Activated CD4-positive, alpha-beta T cell treated with anti-CD3 and anti-CD28 coated beads for 36 hours (primary cell): ENCODE data around the gene SOX18. TPM values are rescaled to one million over a fixed set of nuclear protein-coding genes. Genes with fewer than 3 reads are reported as not detected.

Experiments used
- ATAC-seq: fragments of 200-7000 bp; cut with Tn5 transposase; one replicate; pipeline ENCODE4 v1.10.0; 2021; ENCODE audit warnings: mild to moderate bottlenecking, moderate library complexity
- CTCF ChIA-PET: fragments of 350-600 bp; sonication (Branson Sonifier 250); formaldehyde crosslinking; loops from one replicate; lab custom pipeline; 2021; ENCODE audit warnings: antibody characterized with exemption; lab: Charles Lee
- POLR2A ChIA-PET: fragments of 350-600 bp; sonication (Branson Sonifier 250); formaldehyde crosslinking; loops from one replicate; lab custom pipeline; 2021; ENCODE audit warnings: antibody characterized with exemption, inconsistent platforms; lab: Charles Lee
- DNase-seq: peaks from one replicate; pipeline ENCODE4 v3.0.0-alpha.2; 2020
- H3K27ac Mint-ChIP-seq: one replicate; pipeline ENCODE4 v1.8.0; 2021; ENCODE audit warnings: mixed read lengths
- H3K27me3 Mint-ChIP-seq: one replicate; pipeline ENCODE4 v1.8.0; 2021; ENCODE audit warnings: mixed read lengths
- H3K36me3 Mint-ChIP-seq: one replicate; pipeline ENCODE4 v1.8.0; 2021; ENCODE audit warnings: low read depth, mixed read lengths
- H3K4me1 Mint-ChIP-seq: one replicate; pipeline ENCODE4 v1.8.0; 2021; ENCODE audit warnings: mixed read lengths
- H3K4me3 Mint-ChIP-seq: one replicate; pipeline ENCODE4 v1.8.0; 2021; ENCODE audit warnings: mild to moderate bottlenecking, moderate library complexity, mixed read lengths
- H3K9me3 Mint-ChIP-seq: one replicate; pipeline ENCODE4 v1.8.0; 2021; ENCODE audit warnings: low read depth, mixed read lengths
- intact Hi-C, 2 experiments: fragments of 100-400 bp; cut with DNase I in 1 of 2; cut with micrococcal nuclease in 1 of 2; formaldehyde crosslinking; loops; one replicate each; pipeline versions ENCODE4 v1.14.2 to v1.15.1; 2022 to 2024; cut with DNase I, micrococcal nuclease
- total RNA-seq, 2 experiments: library from RNA; stranded (reverse); gene quantifications; one replicate each; pipeline ENCODE4 v1.2.3, GENCODE V29; 2021

Gene SOX18
- total RNA-seq, 2 experiments from 2014 or later, result not detected

- intact Hi-C loops, result no loop called here
- H3K4me3 Mint-ChIP-seq, result no peak overlapping the region
- no peaks in the 10 kb centered on the region for H3K9me3 Mint-ChIP-seq
- POLR2A ChIA-PET, result no interaction called here
- DNase-seq (no peak), ATAC-seq (no peak)
- CTCF ChIA-PET, result interaction anchor here (0.9 to 1.2 kb wide), 2 partner anchors 10 to 77 kb away, joined by 5 read pairs; no protein-coding TSS in a partner anchor
- H3K4me1 Mint-ChIP-seq, result peaks cover 6% of the 10 kb centered on the region
- no peaks in the 10 kb centered on the region for H3K36me3 Mint-ChIP-seq
- H3K27ac Mint-ChIP-seq, result no peak overlapping the region
- H3K27me3 Mint-ChIP-seq, result peaks cover 44% of the 10 kb centered on the region
Measured at GRCh38 chr20:64051033-64051452, 1.6 kb upstream of the SOX18 start.

GRCh38 chr20:64050261-64051032, 1.0 kb upstream of the SOX18 start:
- H3K27ac Mint-ChIP-seq, result no peak overlapping the region
- H3K27me3 Mint-ChIP-seq, result peaks cover 45% of the 10 kb centered on the region
- POLR2A ChIA-PET, result no interaction called here
- H3K36me3 Mint-ChIP-seq, result no peaks in the 10 kb centered on the region
- no peak for ATAC-seq
- CTCF ChIA-PET, result interaction anchor here (0.6 to 0.9 kb wide), 3 partner anchors 10 to 69 kb away, joined by 3 to 5 read pairs (median 3); no protein-coding TSS in a partner anchor
- no peak overlapping the region for H3K4me3 Mint-ChIP-seq
- H3K9me3 Mint-ChIP-seq, result no peaks in the 10 kb centered on the region
- intact Hi-C loops, result no loop called here
- DNase-seq, result no peak
- H3K4me1 Mint-ChIP-seq, result peaks cover 8% of the 10 kb centered on the region

DNA sequence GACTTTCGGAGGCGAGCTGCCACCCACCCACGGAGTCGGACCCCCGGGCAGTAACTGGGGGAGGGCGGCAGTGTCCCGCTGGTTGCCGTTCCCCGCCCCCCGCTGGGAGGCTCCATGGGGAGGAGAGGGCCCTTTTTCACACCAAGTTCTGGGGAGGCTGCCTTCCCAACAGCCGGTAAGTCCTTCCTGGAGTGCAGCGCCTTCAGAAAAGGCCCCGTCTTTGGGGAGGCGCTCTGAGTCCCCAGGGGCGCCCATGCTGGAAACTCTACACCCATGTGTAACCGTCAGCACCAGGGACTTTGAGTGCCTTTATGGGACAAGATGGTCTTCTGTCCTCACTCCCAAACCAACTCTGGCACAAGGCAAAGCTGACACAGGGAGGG, 430 bp upstream of the SOX18 start:
- intact Hi-C loops, result no loop called here
- H3K36me3 Mint-ChIP-seq, result no peaks in the 10 kb centered on the region
- CTCF ChIA-PET, result interaction anchor here (0.6 to 0.7 kb wide), 2 partner anchors 12 to 70 kb away, joined by 3 read pairs; no protein-coding TSS in a partner anchor
- H3K4me1 Mint-ChIP-seq, result peaks cover 8% of the 10 kb centered on the region
- DNase-seq, result no peak
- POLR2A ChIA-PET, result no interaction called here
- no peak for ATAC-seq
- H3K9me3 Mint-ChIP-seq, result no peaks in the 10 kb centered on the region
- no peak overlapping the region for H3K4me3 Mint-ChIP-seq
- H3K27me3 Mint-ChIP-seq, result peaks cover 41% of the 10 kb centered on the region
- no peak overlapping the region for H3K27ac Mint-ChIP-seq

- H3K9me3 Mint-ChIP-seq, result no peaks in the 10 kb centered on the region
- no peak for ATAC-seq
- ChIA-PET CTCF (interaction anchor here (0.7 kb wide), 2 partner anchors 9 to 224 kb away, joined by 3 read pairs; no protein-coding TSS in a partner anchor), POLR2A (interaction anchor here (0.5 kb wide), 1 partner anchor 481 kb away, joined by 3 read pairs; no protein-coding TSS in a partner anchor)
- H3K27ac Mint-ChIP-seq, result no peak overlapping the region
- no peak overlapping the region for H3K4me3 Mint-ChIP-seq
- no peak for DNase-seq
- peaks cover 8% of the 10 kb centered on the region for H3K4me1 Mint-ChIP-seq
- intact Hi-C loops, result no loop called here
- peaks cover 39% of the 10 kb centered on the region for H3K27me3 Mint-ChIP-seq
- H3K36me3 Mint-ChIP-seq, result no peaks in the 10 kb centered on the region
Measured at GRCh38 chr20:64048402-64049044, 916 bp downstream of the SOX18 start.

- DNase-seq (no peak), ATAC-seq (no peak)
- Mint-ChIP-seq H3K27me3 (peaks cover 35% of the 10 kb centered on the region), H3K4me1 (peaks cover 8% of the 10 kb centered on the region), H3K27ac (no peak overlapping the region), H3K4me3 (no peak overlapping the region), H3K9me3 (no peaks in the 10 kb centered on the region), H3K36me3 (no peaks in the 10 kb centered on the region)
- ChIA-PET POLR2A (no interaction called here), CTCF (interaction anchor here (0.7 kb wide), 1 partner anchor 224 kb away, joined by 3 read pairs; no protein-coding TSS in a partner anchor)
- intact Hi-C loops, result no loop called here
Measured at GRCh38 chr20:64047968-64048401, 1.5 kb downstream of the SOX18 start.

DNA sequence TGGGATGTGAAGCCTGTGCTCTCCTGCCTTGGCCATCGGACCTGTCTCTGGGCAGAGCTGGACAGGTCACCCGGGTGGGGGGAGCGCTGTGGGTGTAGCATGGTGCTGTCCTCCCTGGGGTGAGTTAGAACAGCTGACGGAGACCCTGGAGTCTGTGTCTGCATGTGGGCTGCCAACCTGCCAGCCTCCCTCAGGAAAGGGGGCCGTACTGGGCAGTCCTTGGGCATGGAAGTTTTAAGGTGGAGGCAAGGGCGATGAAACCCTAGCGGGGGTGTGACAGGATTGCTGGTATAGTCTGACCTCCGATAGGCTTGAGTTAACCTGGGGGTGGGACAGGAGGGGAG, 2.4 kb downstream of the SOX18 start:
- intact Hi-C loops, result no loop called here
- no peak overlapping the region for H3K4me3 Mint-ChIP-seq
- H3K4me1 Mint-ChIP-seq, result peaks cover 8% of the 10 kb centered on the region
- DNase-seq, result no peak
- POLR2A ChIA-PET, result no interaction called here
- no peak for ATAC-seq
- no peaks in the 10 kb centered on the region for H3K9me3 Mint-ChIP-seq
- CTCF ChIA-PET, result no interaction called here
- H3K36me3 Mint-ChIP-seq, result no peaks in the 10 kb centered on the region
- no peak overlapping the region for H3K27ac Mint-ChIP-seq
- peaks cover 31% of the 10 kb centered on the region for H3K27me3 Mint-ChIP-seq

DNA sequence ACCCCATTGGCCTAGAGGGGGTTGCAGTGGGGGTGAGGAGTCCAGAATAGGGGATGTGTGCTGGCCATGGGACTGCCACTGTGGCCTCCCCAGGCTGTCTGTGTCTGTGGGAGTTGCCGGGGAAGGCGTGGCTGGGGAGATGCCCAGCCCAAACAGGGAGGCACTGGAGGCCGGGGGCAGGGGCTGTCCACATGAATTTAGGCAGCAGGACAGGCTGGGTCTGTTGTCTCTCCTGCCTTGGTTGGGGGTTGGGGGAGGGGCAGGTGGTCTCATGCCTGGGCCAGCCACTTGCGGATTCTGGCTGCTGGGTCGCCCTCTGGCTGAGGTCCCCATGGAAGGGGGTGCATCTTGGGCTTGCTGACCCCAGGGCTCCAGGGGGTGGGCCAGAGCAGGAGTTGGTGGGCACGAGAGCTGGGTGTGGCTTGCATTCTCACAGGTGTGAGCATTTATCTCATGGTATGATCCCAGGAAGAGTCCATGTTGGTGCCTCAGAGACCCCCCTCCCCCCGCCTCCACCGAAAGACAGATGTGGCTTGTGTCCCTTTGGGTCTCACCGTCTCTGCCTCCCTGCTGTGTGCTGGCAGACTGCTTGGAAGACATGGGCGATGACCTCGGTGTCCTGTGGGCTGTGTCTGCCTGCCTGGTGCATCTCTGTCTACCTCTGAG, 4.0 kb downstream of the SOX18 start:
- intact Hi-C loops, result no loop called here
- DNase-seq (no peak), ATAC-seq (no peak)
- peaks cover 23% of the 10 kb centered on the region for H3K27me3 Mint-ChIP-seq
- peaks cover 8% of the 10 kb centered on the region for H3K4me1 Mint-ChIP-seq
- H3K36me3 Mint-ChIP-seq, result no peaks in the 10 kb centered on the region
- ChIA-PET POLR2A (no interaction called here), CTCF (interaction anchor here (0.5 kb wide), 1 partner anchor 64 kb away, joined by 3 read pairs; no protein-coding TSS in a partner anchor)
- no peak overlapping the region for H3K4me3 Mint-ChIP-seq
- H3K9me3 Mint-ChIP-seq, result no peaks in the 10 kb centered on the region
- no peak overlapping the region for H3K27ac Mint-ChIP-seq

GRCh38 chr20:64044484-64045247, 4.8 kb downstream of the SOX18 start:
- ATAC-seq, result no peak
- intact Hi-C loops, result no loop called here
- CTCF ChIA-PET, result interaction anchor here (0.6 to 1.2 kb wide), 2 partner anchors 28 to 64 kb away, joined by 3 read pairs; partner anchors contain the start of gene PRPF6
- no peaks in the 10 kb centered on the region for H3K9me3 Mint-ChIP-seq
- peaks cover 14% of the 10 kb centered on the region for H3K4me1 Mint-ChIP-seq
- H3K4me3 Mint-ChIP-seq, result no peak overlapping the region
- peaks cover 18% of the 10 kb centered on the region for H3K27me3 Mint-ChIP-seq
- H3K36me3 Mint-ChIP-seq, result no peaks in the 10 kb centered on the region
- no peak overlapping the region for H3K27ac Mint-ChIP-seq
- POLR2A ChIA-PET, result interaction anchor here (0.6 kb wide), 1 partner anchor 130 kb away, joined by 3 read pairs; no protein-coding TSS in a partner anchor
- no peak for DNase-seq

GRCh38 chr20:64043768-64044167, 5.7 kb downstream of the SOX18 start:
- DNase-seq, result no peak
- Mint-ChIP-seq H3K4me1 (peaks cover 16% of the 10 kb centered on the region), H3K4me3 (peak overlapping the region; percentile 51), H3K9me3 (no peaks in the 10 kb centered on the region), H3K36me3 (no peaks in the 10 kb centered on the region), H3K27me3 (peaks cover 16% of the 10 kb centered on the region), H3K27ac (no peak overlapping the region)
- ChIA-PET CTCF (interaction anchor here (0.6 to 1.2 kb wide), 2 partner anchors 19 to 63 kb away, joined by 3 read pairs; partner anchors contain the start of gene PRPF6), POLR2A (no interaction called here)
- no peak for ATAC-seq
- intact Hi-C loops, result no loop called here

DNA sequence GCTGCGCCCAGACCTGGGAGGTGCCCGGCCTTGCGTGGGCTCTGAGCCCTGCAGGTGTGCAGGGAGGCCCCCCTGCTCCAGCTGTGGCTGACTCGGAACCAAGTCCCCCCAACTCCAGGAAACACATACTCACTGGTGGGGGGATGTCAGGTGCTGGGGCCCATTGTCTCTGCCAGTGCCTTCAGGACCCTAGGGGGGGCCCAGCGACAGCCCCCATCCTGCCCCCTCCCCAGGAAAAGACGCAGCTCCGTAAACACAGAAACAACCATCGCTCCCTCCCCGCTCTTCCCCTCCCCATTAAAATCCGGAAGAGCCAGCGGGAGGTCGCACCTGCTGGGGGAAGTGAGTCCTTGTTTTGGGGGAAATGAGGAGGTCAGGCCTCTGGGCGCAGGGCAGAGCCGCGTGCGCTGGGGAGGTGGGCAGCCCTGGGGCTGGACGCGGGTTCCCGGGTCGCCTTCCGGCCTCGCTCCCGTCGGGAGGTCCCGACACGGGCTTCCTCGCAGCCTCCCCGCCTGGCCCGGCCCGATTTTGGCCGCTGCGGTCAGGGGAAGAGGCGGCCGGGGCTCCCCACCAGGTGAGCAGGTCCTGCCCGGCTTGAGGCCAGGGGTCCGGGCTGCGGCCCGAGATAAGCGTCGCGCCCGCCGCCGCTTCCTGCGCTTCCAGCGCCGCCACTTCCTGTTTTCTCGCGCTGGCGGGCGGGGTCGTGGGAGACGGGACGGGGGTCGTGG, 7.2 kb downstream of the SOX18 start:
- H3K9me3 Mint-ChIP-seq, result no peaks in the 10 kb centered on the region
- H3K4me3 Mint-ChIP-seq, result peak overlapping the region; percentile 71
- intact Hi-C loops, result no loop called here
- H3K36me3 Mint-ChIP-seq, result no peaks in the 10 kb centered on the region
- no peak for DNase-seq
- POLR2A ChIA-PET, result no interaction called here
- peaks cover 14% of the 10 kb centered on the region for H3K27me3 Mint-ChIP-seq
- peaks cover 24% of the 10 kb centered on the region for H3K4me1 Mint-ChIP-seq
- ATAC-seq, result no peak
- H3K27ac Mint-ChIP-seq, result peak overlapping the region; percentile 55
- CTCF ChIA-PET, result interaction anchor here (0.6 to 1.3 kb wide), 4 partner anchors 15 to 60 kb away, joined by 3 to 4 read pairs (median 4); partner anchors contain the start of gene TCEA2
